SK-N-SH (cell line): ENCODE measurements around the gene OR4K17. TPM values are rescaled to one million over a fixed set of nuclear protein-coding genes. Genes with fewer than 3 reads are reported as not detected.

Source experiments
- CTCF ChIA-PET: fragments of 300-600, 350-600 bp; formaldehyde crosslinking; extraction: SDS; loops from one replicate; lab custom pipeline; 2021; lab: Yijun Ruan, JAX
- POLR2A ChIA-PET: fragments of 350-600 bp; sonication (Branson Sonifier 250); formaldehyde crosslinking; extraction: SDS; loops from one replicate; lab custom pipeline; 2020; ENCODE audit warnings: antibody characterized with exemption, inconsistent platforms; lab: Yijun Ruan, JAX
- DNase-seq: peaks from one replicate; pipeline ENCODE4 v3.0.0; 2012
- H2AFZ ChIP-seq: fragments of 200-600 bp; sonication (generic); 2 replicates; pipeline ENCODE4 v1.8.1; 2016; ENCODE audit warnings: antibody characterized with exemption, mild to moderate bottlenecking, low read depth
- H3F3A ChIP-seq: fragments of 200-600 bp; sonication (generic); replicated peaks from 2 replicates; pipeline ENCODE3; 2016; ENCODE audit warnings: antibody characterized with exemption, mild to moderate bottlenecking; ENCODE audit not compliant: insufficient read depth
- H3K27ac ChIP-seq, 2 experiments: fragments of 200-500 bp in 1 of 2; fragments of 200-600 bp in 1 of 2; sonication (Bioruptor generic) in 1 of 2; sonication (generic), shearing (Covaris generic) in 1 of 2; 2 replicates each; pipeline versions ENCODE4 v1.5.1 to v1.6.1; 2014 to 2016; ENCODE audit warnings: low read depth in 2 of 2, inconsistent platforms in 1 of 2, low read length in 1 of 2, mild to moderate bottlenecking in 1 of 2, mixed read lengths in 1 of 2
- H3K27me3 ChIP-seq: fragments of 200-600 bp; sonication (generic), shearing (Covaris generic); 2 replicates; pipeline ENCODE4 v1.6.1; 2016; ENCODE audit warnings: mixed run types; ENCODE audit not compliant: insufficient read depth
- H3K36me3 ChIP-seq, 2 experiments: fragments of 200-500 bp in 1 of 2; fragments of 200-600 bp in 1 of 2; sonication (Bioruptor generic) in 1 of 2; sonication (generic) in 1 of 2; replicated peaks in 1 of 2; 2 replicates each; pipeline versions ENCODE3 to v1.5.1; 2014 to 2016; ENCODE audit warnings: low read length in 1 of 2, mild to moderate bottlenecking in 1 of 2; ENCODE audit not compliant: insufficient read depth in 2 of 2, control insufficient read depth in 1 of 2
- H3K4me1 ChIP-seq, 2 experiments: fragments of 200-500 bp in 1 of 2; fragments of 200-600 bp in 1 of 2; sonication (Bioruptor generic) in 1 of 2; sonication (generic), shearing (Covaris generic) in 1 of 2; 2 replicates each; pipeline versions ENCODE4 v1.5.1 to v1.6.1; 2014 to 2016; ENCODE audit warnings: low read depth in 1 of 2, low read length in 1 of 2, mixed run types in 1 of 2; ENCODE audit not compliant: insufficient read depth in 2 of 2, control insufficient read depth in 1 of 2
- H3K4me2 ChIP-seq: fragments of 200-600 bp; sonication (generic), shearing (Covaris generic); 2 replicates; pipeline ENCODE4 v1.6.1; 2017; ENCODE audit warnings: mixed run types
- H3K4me3 ChIP-seq, 2 experiments: fragments of 200-500 bp in 1 of 2; fragments of 200-600 bp in 1 of 2; sonication (Bioruptor generic) in 1 of 2; sonication (generic), shearing (Covaris generic) in 1 of 2; 2 replicates each; pipeline versions ENCODE4 v1.5.1 to v1.8.1; 2014 to 2016; ENCODE audit warnings: low read depth in 2 of 2, inconsistent platforms in 1 of 2, low read length in 1 of 2, mild to moderate bottlenecking in 1 of 2, mixed read lengths in 1 of 2, moderate library complexity in 1 of 2
- H3K79me2 ChIP-seq: fragments of 200-600 bp; sonication (generic); 2 replicates; pipeline ENCODE4 v1.8.1; 2017; ENCODE audit warnings: mild to moderate bottlenecking; ENCODE audit not compliant: insufficient read depth
- H3K9ac ChIP-seq: fragments of 200-600 bp; sonication (generic); 2 replicates; pipeline ENCODE4 v1.6.1; 2017; ENCODE audit warnings: mixed run types
- H3K9me2 ChIP-seq: fragments of 200-600 bp; sonication (generic); 2 replicates; pipeline ENCODE4 v1.6.1; 2017; ENCODE audit warnings: mixed run types
- H3K9me3 ChIP-seq: fragments of 200-600 bp; sonication (generic); 2 replicates; pipeline ENCODE4 v1.6.1; 2017; ENCODE audit warnings: mixed run types, mild to moderate bottlenecking, moderate library complexity
- H4K20me1 ChIP-seq: fragments of 200-600 bp; sonication (generic); 2 replicates; pipeline ENCODE4 v1.6.1; 2017; ENCODE audit warnings: mild to moderate bottlenecking, mixed run types; ENCODE audit not compliant: insufficient read depth
- ELF1 ChIP-seq: IDR thresholded peaks from 2 replicates; pipeline ENCODE4 v1.4.0; 2012
- EZH2phosphoT487 ChIP-seq: fragments of 200-600 bp; sonication (generic); IDR thresholded peaks from 2 replicates; pipeline ENCODE4 v1.6.1; 2017; ENCODE audit warnings: low read depth, mixed run types, mild to moderate bottlenecking, antibody characterized with exemption, moderate library complexity, borderline replicate concordance
- FOSL2 ChIP-seq: IDR thresholded peaks from 2 replicates; pipeline ENCODE4 v1.4.0; 2012; ENCODE audit warnings: low read depth, mild to moderate bottlenecking, moderate library complexity, borderline replicate concordance
- GATA2 ChIP-seq: sonication (generic); formaldehyde crosslinking; IDR thresholded peaks from 2 replicates; pipeline ENCODE4 v1.5.0; 2020; ENCODE audit warnings: mild to moderate bottlenecking, missing genetic modification reagents
- JUND ChIP-seq: IDR thresholded peaks from 2 replicates; pipeline ENCODE4 v1.4.0; 2012
- MEF2A ChIP-seq: IDR thresholded peaks from 2 replicates; pipeline ENCODE4 v1.4.0; 2012; ENCODE audit warnings: low read depth, borderline replicate concordance
- PBX3 ChIP-seq: IDR thresholded peaks from 2 replicates; pipeline ENCODE4; 2012
- RAD21 ChIP-seq: IDR thresholded peaks from 2 replicates; pipeline ENCODE4 v1.6.1; 2012; ENCODE audit warnings: mild to moderate bottlenecking, low read length
- REST ChIP-seq: IDR thresholded peaks from 2 replicates; pipeline ENCODE4 v1.6.1; 2012; ENCODE audit warnings: mild to moderate bottlenecking, low read depth, low read length, moderate library complexity
- RXRA ChIP-seq: IDR thresholded peaks from 2 replicates; pipeline ENCODE4 v1.4.0; 2012; ENCODE audit warnings: low read depth, mild to moderate bottlenecking, borderline replicate concordance
- SMC3 ChIP-seq: IDR thresholded peaks from 2 replicates; pipeline ENCODE4 v1.6.1; 2012; ENCODE audit warnings: low read depth, low read length, improper control_type of control experiment
- TAF1 ChIP-seq: IDR thresholded peaks from 2 replicates; pipeline ENCODE4 v1.6.1; 2012; ENCODE audit warnings: low read depth, mild to moderate bottlenecking, low read length, moderate library complexity, borderline replicate concordance
- USF2 ChIP-seq: fragments of 150-350 bp; IDR thresholded peaks from 2 replicates; pipeline ENCODE4 v1.6.1; 2017; ENCODE audit warnings: antibody characterized with exemption, low read length, low read depth, borderline replicate concordance
- YY1 ChIP-seq: IDR thresholded peaks from 2 replicates; pipeline ENCODE4 v1.4.0; 2012; ENCODE audit warnings: low read depth, mild to moderate bottlenecking
- WGBS: methylation state at CpG from one replicate; pipeline ENCODE4 v1.1.6; 2017; ENCODE audit warnings: low lambda C conversion rate; 5-methylcytosine and 5-hydroxymethylcytosine counted together
- polyA plus RNA-seq, 3 experiments: library from polyadenylated mRNA; depleted of rRNA; stranded (reverse); fragments of >200 nt; gene quantifications; 2 replicates each; pipeline ENCODE4 v1.2.3, GENCODE V29; 2012

Gene OR4K17
- polyA plus RNA-seq, 1 of the 3 experiments (the other 2 are of a cell fraction), result not detected

- WGBS, result 3% methylated on average over 1 of the region's 1 CpG
- Histone ChIP-seq H3K4me1 (no peaks in the 10 kb centered on the region), H2AFZ (no peak overlapping the region), H3K27me3 (peaks cover 5% of the 10 kb centered on the region; the same call in 1 of the 2 replicates), H3K9me3 (no peaks in the 10 kb centered on the region; the same call in 1 of the 2 replicates), H3K27ac (no peak overlapping the region), H3K4me2 (no peak overlapping the region), H3K9me2 (no peaks in the 10 kb centered on the region), H3K36me3 (no peaks in the 10 kb centered on the region), H3F3A (no peaks in the 10 kb centered on the region), H3K4me3 (no peak overlapping the region), H3K79me2 (no peaks in the 10 kb centered on the region), H4K20me1 (no peaks in the 10 kb centered on the region), H3K9ac (no peak overlapping the region)
- DNase-seq, result no peak
- ChIA-PET POLR2A (no interaction called here), CTCF (interaction anchor here (0.8 to 1.1 kb wide), 3 partner anchors 10 to 87 kb away, joined by 3 read pairs; no protein-coding TSS in a partner anchor)
- TF ChIP-seq RXRA, result no peak
- no peak for TF ChIP-seq EZH2phosphoT487
- TF ChIP-seq FOSL2, result no peak
- no peak for TF ChIP-seq MEF2A
- TF ChIP-seq JUND, result no peak
- TF ChIP-seq PBX3, result no peak
- TF ChIP-seq TAF1, result no peak
- TF ChIP-seq REST, result no peak
- TF ChIP-seq ELF1, result no peak
- TF ChIP-seq USF2, result no peak
- TF ChIP-seq SMC3, result no peak
- TF ChIP-seq RAD21, result no peak
- no peak for TF ChIP-seq YY1
- TF ChIP-seq GATA2 (CRISPR knock-in tag), result no peak
Observed at GRCh38 chr14:20144820-20145219, 34.3 kb downstream of the OR4K17 start.
